Activated CD8-positive, alpha-beta memory T cell treated with anti-CD3 and anti-CD28 coated beads for 1 hour (primary cell): ENCODE results near the gene HMCN2.
"Not testable (repeated sequence)": the region's sequence is repeated elsewhere in the genome, so short reads cannot be mapped to it uniquely, and the experiment has no call there.

Experiments
- DNase-seq, 2 donors: peaks; one replicate each; pipeline ENCODE4 v3.0.0-alpha.2; 2020; ENCODE audit warnings: low read depth in 1 of 2; ENCODE audit errors: extremely low read depth in 1 of 2

Gene HMCN2

GRCh38 chr9:130382636-130383349 is 117.2 kb downstream of the HMCN2 start:
- no peak for DNase-seq

GRCh38 chr9:130383350-130383715 is 117.8 kb downstream of the HMCN2 start:
- no peak for DNase-seq

- no peak for DNase-seq
Measured at GRCh38 chr9:130383979-130384676, 118.6 kb downstream of the HMCN2 start.

GRCh38 chr9:130385257-130385656 is 119.7 kb downstream of the HMCN2 start:
- no peak for DNase-seq

GRCh38 chr9:130387398-130387797 is 121.8 kb downstream of the HMCN2 start:
- DNase-seq = no peak

- no peak for DNase-seq
Measured at GRCh38 chr9:130387905-130388304, 122.3 kb downstream of the HMCN2 start.

GRCh38 chr9:130390390-130390789 is 124.8 kb downstream of the HMCN2 start:
- DNase-seq = no peak

- no peak for DNase-seq
Measured at GRCh38 chr9:130390986-130391385, 125.4 kb downstream of the HMCN2 start.

GRCh38 chr9:130391866-130392265 is 126.3 kb downstream of the HMCN2 start:
- no peak for DNase-seq

- DNase-seq = no peak
Measured at GRCh38 chr9:130393681-130394071, 128.1 kb downstream of the HMCN2 start.

GRCh38 chr9:130394320-130394719 is 128.8 kb downstream of the HMCN2 start:
- no peak for DNase-seq

GRCh38 chr9:130394814-130395470 is 129.4 kb downstream of the HMCN2 start:
- DNase-seq = no peak

GRCh38 chr9:130395810-130396435 is 130.4 kb downstream of the HMCN2 start:
- DNase-seq = no peak

- DNase-seq = no peak
Measured at GRCh38 chr9:130396581-130396980, 131.0 kb downstream of the HMCN2 start.

- no peak for DNase-seq
Measured at GRCh38 chr9:130398487-130399240, 133.1 kb downstream of the HMCN2 start.

- no peak for DNase-seq
Measured at GRCh38 chr9:130399768-130400167, 134.2 kb downstream of the HMCN2 start.

GRCh38 chr9:130400870-130401269 is 135.3 kb downstream of the HMCN2 start:
- DNase-seq = no peak

GRCh38 chr9:130401742-130402141 is 136.2 kb downstream of the HMCN2 start:
- DNase-seq = not testable (repeated sequence)

GRCh38 chr9:130402243-130402642 is 136.7 kb downstream of the HMCN2 start:
- DNase-seq = no peak

GRCh38 chr9:130402645-130403440 is 137.3 kb downstream of the HMCN2 start:
- DNase-seq = no peak
